GM21786 (cell line): Measurements from ENCODE around the gene NHLRC3.
"Not testable (repeated sequence)": the region's sequence is repeated elsewhere in the genome, so short reads cannot be mapped to it uniquely, and the experiment has no call there.

ENCODE experiments used
- ATAC-seq: cut with Tn5 transposase; IDR thresholded peaks from one replicate; pipeline ENCODE4 v1.9.1; 2021; ENCODE audit not compliant: unreplicated experiment

The NHLRC3 gene, protein sequence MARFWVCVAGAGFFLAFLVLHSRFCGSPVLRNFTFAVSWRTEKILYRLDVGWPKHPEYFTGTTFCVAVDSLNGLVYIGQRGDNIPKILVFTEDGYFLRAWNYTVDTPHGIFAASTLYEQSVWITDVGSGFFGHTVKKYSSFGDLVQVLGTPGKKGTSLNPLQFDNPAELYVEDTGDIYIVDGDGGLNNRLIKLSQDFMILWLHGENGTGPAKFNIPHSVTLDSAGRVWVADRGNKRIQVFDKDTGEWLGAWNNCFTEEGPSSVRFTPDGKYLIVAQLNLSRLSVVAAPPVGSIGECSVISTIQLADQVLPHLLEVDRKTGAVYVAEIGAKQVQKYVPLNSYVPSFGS

DNA sequence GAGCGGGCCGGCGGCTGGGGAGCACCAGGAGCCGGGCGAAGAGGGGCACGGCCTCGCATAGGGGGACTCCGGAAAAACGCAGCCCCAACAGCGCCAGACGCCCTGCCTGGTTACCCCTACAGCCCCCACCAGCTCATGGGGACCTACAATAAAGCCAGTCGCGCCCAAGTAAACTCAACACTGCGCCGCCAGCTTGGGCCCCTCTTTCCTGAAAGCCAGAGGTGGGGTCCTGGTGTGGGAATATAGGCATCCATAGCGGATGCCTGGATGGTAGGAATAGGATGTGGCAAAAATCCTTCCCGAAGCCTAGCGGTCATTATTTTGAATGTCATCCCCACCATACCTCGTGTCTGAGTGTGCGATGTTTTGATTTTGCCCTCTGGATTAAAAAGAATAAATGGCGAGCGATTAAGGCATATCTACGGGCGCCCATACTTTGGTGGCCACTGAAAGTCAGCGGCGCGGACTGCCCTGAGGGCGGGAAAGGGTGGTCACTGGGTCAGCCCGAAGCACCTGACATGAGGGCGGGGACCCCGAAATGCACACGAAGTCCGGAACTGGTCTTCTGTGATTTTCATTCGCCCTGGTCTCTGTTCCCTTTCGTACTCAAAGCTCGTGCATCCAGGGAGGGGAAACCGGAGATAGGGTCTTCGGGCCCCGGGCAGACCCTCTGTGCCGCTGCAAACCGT is at the start of gene NHLRC3, which contains the start of gene PROSER1:
TSS of gene NHLRC3 (plus strand) at position 577 of the 689 bp plus-strand sequence. CDS start 184 bp downstream, outside the sequence.
TSS of gene PROSER1 (minus strand) at position 210 of the 689 bp plus-strand sequence. CDS start 847 bp downstream, outside the sequence.
- ATAC-seq = peak; percentile 70

DNA sequence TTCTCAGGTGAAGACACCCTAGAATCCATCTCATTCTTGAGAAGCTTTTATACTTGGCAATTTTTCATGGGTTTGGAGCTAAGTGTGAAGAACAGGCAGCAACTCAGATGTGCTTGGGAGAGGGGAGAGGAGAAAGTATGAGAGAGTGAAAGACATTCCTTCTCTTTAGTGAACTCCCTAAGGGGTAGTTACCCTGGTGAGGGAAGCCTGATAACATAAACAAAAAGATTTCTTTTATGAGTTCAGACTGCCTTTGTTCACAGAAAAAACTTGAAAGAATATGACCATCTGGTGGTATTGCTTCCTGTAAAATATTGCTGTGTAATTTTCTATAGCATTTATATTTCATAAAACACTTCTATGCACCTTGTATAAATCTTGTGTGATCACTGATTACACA is 47.6 kb upstream of the NHLRC3 start, which contains the start of gene STOML3:
TSS of gene STOML3 (minus strand) at position 139 of the 400 bp plus-strand sequence. CDS start at position 29, 110 bp downstream.
- no peak for ATAC-seq

DNA sequence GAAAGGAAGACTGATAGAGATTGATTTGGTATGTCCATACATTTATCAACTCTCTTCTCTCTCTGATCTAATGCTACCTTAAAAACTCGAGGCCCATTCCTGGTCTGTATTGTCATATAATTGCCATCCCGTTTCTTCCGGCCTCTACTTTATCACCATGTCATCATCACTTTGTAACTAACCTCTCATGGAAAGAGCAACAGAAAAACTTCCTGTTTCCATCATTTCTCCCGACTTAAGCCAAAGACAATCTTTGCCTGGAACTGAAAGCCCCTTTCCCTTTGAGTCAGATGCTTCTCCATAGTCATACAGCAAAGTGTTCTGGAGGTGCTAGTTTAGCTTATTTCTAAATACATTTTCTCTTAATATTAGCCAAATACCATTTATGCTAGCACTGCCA is 44.9 kb upstream of the NHLRC3 start:
- ATAC-seq = no peak

DNA sequence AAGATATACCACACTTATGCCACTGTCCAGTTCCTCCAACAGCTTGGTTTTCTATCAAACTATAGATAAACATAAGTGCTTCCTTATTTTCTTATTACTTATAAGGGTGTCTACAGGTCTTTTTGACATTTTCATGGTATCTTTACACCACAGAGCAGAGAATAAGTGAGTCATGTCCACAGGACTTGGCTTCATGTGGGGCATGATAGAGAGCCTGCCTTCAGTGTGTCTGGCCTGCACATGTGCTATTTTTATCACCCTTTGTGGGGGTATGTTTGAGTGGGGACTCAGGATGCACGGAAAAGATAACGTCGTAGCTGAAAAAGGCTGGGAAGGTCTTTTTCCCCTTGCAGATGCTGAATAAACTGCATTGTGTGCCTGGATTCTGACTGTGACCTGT is 39.5 kb upstream of the NHLRC3 start:
- no peak for ATAC-seq

DNA sequence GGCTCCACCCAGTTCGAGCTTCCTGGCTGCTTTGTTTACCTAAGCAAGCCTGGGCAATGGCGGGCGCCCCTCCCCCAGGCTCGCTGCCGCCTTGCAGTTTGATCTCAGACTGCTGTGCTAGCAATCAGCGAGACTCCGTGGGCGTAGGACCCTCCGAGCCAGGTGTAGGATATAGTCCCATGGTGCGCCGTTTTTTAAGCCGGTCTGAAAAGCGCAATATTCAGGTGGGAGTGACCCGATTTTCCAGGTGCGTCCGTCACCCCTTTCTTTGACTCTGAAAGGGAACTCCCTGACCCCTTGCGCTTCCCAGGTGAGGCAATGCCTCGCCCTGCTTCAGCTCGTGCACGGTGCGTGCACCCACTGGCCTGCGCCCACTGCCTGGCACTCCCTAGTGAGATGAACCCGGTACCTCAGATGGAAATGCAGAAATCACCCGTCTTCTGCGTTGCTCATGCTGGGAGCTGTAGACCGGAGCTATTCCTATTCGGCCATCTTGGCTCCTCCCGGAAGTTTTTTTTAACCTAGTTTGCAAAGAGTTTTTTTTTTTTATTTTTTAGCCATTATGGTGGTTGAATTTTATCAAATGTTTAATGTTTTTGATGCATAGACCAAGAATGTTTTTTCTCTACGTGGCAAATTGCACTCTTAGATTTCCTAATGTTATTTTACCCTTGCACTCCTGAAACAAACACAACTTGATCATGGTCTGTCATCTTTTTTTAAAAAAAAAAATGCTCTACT is 31.7 kb upstream of the NHLRC3 start:
- ATAC-seq = not testable (repeated sequence)

DNA sequence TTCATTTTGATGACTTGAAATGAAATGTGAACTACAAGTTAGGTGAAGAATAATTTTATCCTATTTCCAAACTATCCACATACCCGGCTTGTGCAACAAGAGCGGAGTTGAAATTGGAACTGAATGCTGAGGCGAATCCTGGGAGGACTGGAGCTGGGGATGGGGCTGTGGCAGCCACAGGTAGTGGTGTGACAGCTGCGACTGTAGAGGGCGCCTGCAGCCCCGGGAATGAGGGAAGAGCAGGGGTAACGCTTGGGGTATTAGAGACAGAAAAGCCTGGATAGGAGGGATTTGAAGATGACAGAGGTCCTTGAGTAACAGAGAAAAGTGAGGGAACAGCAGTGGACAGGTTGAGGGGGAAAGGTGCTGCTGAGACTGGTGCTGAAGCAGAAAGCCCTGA is 25.6 kb upstream of the NHLRC3 start:
- ATAC-seq = no peak

DNA sequence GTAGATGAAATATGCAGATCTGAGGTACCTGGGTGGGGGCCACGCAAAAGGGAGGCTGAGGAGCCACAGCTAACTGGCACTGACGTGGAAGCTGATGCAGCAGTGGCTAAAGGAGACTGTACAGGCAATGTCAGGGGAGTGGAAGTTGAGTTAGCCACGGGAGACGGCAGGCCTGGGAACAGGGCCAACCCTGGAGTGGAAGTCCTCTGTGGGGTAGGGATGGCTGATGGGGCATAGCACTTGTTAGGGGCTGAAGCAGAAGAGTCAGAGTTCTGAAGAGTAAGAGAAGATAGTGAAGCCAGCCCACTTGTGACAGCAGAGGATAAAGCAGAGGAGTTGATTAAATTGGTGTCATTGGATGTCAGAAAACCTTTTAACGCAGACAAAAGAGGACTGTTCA is 24.8 kb upstream of the NHLRC3 start:
- no peak for ATAC-seq

DNA sequence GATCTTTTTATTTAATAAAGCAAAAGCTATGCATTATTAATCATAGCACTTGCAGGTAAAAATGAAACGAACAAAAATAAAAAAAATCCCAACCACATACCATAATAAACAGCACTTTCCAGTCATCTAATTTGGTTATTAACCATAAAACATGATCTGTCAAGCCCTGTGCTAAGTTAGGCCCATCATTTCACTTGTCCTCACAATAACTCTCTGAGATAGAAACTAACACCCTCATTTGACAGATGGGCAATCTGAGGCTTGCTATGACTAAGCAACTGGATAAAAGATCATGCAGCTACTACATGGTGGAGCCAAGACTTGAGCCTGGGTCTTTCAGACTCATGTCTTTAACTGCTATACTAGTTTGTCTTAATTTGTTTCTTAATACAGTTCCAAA is 22.2 kb upstream of the NHLRC3 start:
- peak; percentile 83 for ATAC-seq

DNA sequence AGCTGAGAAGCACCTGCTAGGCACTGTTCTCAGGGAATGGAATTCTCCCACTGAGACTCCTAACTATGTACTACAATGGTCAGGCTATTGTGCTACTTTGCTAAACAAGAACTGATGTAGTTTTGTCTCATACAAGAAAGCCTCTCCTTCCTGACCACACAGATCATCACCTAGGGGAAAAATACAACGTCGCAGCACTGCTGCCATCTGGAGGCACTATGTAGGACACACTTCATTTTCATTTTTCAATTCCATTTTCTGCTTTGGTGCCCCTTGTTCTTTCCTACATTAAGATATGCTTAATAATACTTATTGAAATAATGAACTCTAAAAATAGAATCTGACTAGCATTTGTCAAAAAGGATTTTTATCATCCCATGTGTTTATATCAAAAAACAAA is 21.5 kb upstream of the NHLRC3 start:
- ATAC-seq = peak; percentile 78

DNA sequence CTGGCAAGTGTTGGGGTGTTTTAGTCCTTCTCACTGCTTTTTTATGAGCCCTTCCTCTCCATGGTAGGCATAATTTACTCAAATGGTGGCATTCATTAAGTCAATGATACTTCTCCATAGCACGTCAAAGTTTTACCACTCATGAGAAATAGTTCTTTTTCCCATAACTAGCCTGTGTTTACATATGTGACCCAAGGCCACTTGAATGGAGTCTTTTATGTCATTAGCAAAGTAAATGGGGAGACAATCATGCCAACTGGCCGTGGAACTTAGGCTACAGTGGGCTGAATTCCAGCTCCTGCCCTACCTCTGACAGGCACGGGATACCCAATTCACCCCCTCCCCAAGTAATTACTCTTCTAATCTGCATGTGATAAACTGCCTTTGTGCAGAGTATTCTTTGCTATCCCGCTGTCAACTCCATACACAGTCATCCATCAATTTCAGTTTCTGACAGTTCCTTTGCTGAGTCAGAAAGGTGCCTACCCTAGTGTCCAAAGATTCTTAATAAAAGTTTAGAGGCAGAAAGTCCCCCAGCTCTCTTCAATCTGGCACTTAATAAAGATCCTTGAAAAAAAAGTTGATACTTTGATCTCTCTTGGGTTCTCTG is 17.3 kb upstream of the NHLRC3 start:
- ATAC-seq = no peak

DNA sequence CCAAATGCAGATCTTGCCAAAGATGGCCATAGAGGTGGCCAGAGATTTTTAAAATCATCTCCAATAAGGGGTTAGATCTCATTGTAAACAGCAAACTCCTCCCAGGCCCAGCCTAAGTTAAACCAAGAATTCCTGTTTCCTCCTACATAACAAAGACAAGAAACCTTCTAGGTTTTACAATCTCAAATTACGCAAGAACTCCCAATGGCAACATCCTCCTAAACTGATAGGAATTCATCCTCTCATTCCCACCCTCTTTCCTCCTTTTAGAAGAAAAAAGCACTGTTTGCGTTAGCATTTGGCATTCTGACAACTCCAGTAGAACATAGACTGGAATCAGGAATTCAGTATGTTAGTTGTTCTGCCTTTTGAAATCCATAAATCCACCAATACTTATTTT is 14.9 kb upstream of the NHLRC3 start:
- no peak for ATAC-seq

DNA sequence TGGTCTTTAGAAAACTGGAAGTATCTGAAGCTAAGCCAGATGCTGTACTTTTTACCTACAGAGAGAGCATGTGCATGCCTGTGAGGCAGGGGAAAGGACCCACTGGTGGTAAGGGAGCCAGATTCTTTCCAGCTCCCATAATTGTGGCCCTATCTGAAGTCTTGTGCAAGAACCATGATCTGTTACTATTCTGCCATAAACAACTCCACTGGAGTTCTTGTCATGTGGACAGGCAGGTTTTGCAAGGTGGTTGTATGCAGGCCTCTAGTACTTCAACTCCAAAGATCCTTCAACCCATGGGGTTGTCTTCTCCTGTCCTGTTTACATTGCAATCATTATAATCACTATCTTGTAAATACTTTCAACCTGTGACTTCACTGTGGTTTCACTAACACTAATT is 14.5 kb upstream of the NHLRC3 start:
- no peak for ATAC-seq

DNA sequence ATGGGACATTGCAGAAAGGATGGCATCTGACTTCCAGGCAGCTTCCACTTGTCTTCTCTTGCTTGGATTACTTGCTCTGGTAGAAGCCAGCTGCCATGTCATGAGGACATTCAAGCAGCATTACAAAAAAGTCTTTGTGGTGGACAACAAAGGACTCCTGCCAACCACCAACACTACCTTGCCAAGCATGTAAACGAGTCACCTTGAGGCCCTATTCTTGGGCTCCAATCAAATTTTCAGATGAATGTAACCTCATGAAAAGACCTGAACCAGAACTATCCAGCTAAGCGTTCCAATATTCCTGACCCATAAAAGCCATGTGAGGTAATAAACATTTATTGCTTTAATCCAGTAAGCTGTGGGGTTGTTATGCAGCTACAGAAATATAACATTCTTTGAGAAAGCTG is 12.8 kb upstream of the NHLRC3 start:
- ATAC-seq = no peak

DNA sequence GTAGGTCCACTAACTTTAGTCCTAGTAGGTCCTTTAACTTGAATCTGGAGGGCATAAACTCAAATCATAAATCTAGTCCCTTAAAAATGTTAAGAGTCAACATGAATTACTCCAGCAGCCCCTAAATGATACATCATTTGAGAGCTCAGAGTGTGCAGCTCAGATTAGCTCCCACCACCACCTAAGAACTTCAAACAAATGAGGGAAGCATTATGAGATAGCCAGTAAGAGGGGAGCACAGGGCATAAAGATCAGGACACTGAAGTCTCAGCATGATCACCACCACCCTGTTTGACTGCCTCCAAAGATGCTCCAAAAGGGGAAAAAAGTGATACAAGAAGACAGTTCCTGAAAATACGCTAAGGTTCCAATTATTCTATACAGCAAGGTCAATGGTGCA is 6.1 kb upstream of the NHLRC3 start:
- ATAC-seq = no peak

DNA sequence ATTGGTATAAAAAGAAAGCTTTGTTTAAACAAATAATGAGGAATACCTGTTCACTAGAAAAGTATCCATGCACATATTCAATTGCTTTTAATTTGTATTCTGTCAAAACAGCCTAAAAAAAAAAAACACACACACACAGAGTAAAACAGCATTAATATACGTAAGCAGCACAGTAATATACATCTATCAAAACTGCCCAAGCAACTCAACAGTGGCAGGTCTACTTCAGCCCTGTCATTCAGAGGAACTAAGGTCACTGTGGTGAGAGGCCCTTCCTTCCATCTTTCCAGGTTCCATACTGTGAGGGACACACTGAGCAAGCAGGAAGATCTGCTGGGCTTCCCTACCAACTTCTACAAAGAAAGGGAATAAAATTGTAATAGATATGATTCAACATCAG is 4.2 kb upstream of the NHLRC3 start:
- no peak for ATAC-seq

DNA sequence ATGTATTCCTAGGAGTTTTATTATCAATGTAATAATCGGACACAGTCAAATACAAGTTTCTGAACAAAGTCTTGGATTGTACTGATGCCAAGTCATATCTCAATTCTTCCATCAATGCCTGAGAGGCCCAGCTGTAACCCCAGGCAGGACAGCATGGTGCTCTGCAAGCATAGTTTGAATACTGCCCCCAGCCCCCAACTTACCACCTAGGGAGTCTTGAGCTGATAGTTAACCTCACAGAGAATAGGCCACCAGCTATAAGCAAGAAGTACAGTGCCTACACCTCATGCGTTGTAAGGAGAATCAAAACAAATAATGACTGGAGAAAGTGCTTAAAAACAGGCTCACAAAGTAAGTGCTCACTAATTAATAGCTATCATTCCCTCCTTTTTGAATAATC is 3.1 kb upstream of the NHLRC3 start:
- no peak for ATAC-seq

DNA sequence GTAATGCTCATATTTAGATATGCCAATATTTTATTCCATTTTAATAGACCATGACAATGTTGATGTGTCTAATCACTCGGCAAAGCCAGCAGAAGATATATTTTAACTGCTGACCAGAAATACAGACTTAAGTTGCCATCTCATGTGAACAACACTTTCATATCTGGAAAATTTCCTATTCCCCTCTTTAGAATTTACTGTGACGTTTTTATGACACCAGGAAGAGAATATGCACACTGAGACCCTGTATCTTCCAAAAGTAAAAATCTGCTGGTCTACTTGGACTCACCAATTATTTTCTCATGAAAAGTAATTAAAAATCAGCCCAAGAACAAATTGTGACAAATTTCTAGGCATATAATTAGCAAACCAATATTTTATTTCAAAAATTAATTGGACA is 2.5 kb upstream of the NHLRC3 start:
- ATAC-seq = no peak

DNA sequence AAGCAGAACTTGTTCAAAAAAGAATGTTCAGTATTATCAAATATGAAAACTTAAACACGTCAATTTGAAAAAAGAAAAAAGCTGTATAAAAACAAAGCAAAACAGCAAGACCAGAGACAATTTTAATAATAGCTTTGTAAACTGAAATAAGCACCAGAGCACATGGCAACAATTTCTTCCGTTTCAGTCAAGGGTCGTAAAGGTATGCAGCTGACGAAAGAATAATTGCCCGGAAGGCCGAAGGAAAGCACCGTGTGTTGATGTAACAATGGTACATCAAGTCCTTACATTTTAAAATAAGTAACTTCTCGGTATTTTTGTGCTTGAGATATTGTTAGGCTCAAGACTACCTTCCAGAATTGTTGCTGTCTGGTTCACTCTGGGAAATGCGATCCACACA is 2.0 kb upstream of the NHLRC3 start:
- ATAC-seq = no peak

DNA sequence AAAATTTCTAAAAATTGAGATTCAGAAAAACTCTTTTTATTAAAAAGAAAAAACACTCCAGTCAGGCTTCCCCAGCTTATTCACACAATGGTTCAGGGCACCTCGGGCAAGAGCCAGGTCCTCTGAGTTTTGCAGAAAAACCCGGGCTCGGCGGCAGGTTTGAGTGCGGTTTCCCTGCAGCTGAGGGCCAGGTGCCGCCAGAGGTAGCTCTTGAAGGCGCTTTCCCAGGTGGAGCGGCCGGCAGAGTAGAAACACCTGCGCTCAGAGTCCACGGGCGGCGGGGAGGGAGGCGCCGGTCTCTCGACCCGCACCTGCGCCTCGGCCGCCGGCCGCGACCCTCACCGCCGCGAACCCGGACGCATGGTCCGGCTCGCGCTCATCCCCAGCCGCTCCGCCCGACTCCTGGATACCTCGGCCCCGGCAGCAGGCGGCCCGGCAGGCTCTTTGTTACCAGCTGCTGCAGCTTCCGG is 811 bp upstream of the NHLRC3 start:
- peak; percentile 18 for ATAC-seq

DNA sequence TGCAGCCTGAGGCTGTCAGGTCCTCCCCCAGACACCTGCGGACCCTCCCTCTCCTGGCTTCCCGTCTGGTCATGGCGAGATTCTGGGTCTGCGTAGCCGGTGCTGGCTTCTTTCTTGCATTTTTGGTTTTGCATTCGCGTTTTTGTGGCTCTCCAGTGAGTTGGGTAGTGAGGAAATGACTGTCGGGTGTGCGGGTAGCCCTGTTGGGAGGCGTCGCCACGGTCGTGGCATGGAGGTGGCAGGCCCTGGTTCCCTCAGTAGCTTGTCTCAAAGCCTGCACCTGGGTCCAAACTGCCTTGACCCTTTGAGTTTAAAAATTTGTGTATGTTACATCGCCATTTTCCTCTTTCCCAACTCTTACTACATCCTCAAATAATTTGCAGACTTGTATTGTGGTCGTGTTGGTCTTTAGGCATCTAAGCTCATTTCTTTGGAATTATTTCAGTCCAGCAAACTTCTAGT is 344 bp downstream of the NHLRC3 start:
- peak; percentile 20 for ATAC-seq

DNA sequence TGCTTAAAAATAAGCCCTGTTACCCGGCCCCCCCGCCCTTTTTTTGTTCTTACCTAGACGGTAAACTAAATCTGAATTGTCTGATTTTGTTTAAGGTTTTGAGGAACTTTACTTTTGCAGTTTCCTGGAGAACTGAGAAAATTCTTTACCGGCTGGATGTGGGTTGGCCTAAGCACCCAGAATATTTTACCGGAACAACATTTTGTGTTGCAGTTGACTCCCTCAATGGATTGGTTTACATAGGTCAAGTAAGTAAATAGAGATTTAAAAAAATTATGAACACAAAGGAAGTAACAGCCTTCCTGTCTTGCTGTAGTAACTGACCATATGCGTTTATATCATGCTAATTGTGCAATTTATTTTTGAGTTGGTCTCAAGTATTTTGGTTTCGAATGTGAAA is 785 bp downstream of the NHLRC3 start:
- no peak for ATAC-seq
